HG03565 (cell line): ENCODE data around the gene WWTR1.

Source experiments
- ATAC-seq: cut with Tn5 transposase; IDR thresholded peaks from one replicate; pipeline ENCODE4 v1.9.1; 2021; ENCODE audit warnings: mild to moderate bottlenecking, moderate library complexity; ENCODE audit not compliant: unreplicated experiment

The WWTR1 gene

GRCh38 chr3:149538371-149538770 is 119.5 kb downstream of the WWTR1 start:
- ATAC-seq: no peak

- no peak for ATAC-seq
These were observed 121.4 kb downstream of the WWTR1 start for GRCh38 chr3:149536429-149536828.

- ATAC-seq: no peak
These were observed 122.5 kb downstream of the WWTR1 start for GRCh38 chr3:149535333-149535685.

- no peak for ATAC-seq
These were observed 123.0 kb downstream of the WWTR1 start for GRCh38 chr3:149534671-149535332.

- ATAC-seq: no peak
These were observed 123.7 kb downstream of the WWTR1 start for GRCh38 chr3:149534082-149534481.

- ATAC-seq: no peak
These were observed 125.2 kb downstream of the WWTR1 start for GRCh38 chr3:149532489-149533180.

- no peak for ATAC-seq
These were observed 128.7 kb downstream of the WWTR1 start for GRCh38 chr3:149529099-149529498.

GRCh38 chr3:149528340-149528650 is 129.5 kb downstream of the WWTR1 start:
- no peak for ATAC-seq

GRCh38 chr3:149527531-149528339 is 130.1 kb downstream of the WWTR1 start:
- ATAC-seq: no peak

- no peak for ATAC-seq
These were observed 134.1 kb downstream of the WWTR1 start for GRCh38 chr3:149523512-149524299.

GRCh38 chr3:149519912-149520311 is 137.9 kb downstream of the WWTR1 start:
- ATAC-seq: no peak

GRCh38 chr3:149516920-149517319 is 140.9 kb downstream of the WWTR1 start:
- ATAC-seq: no peak

- no peak for ATAC-seq
These were observed 142.6 kb downstream of the WWTR1 start for GRCh38 chr3:149515249-149515648.

GRCh38 chr3:149514471-149514870 is 143.4 kb downstream of the WWTR1 start:
- no peak for ATAC-seq

- ATAC-seq: peak; percentile 48
These were observed 145.6 kb downstream of the WWTR1 start for GRCh38 chr3:149512073-149512782.

- no peak for ATAC-seq
These were observed 146.7 kb downstream of the WWTR1 start for GRCh38 chr3:149511040-149511626.

- ATAC-seq: no peak
These were observed 147.3 kb downstream of the WWTR1 start for GRCh38 chr3:149510480-149510879.

- ATAC-seq: no peak
These were observed 148.3 kb downstream of the WWTR1 start for GRCh38 chr3:149509526-149509925.

- peak; percentile 54 for ATAC-seq
These were observed 150.1 kb downstream of the WWTR1 start for GRCh38 chr3:149507491-149508324.
